ENCODE results near the gene DENR. TPM values are rescaled to one million over a fixed set of nuclear protein-coding genes. Genes with fewer than 3 reads are reported as not detected.

Gene DENR
- total and polyA plus RNA-seq, 2 of the 8 experiments (the other 6 are each of a cell fraction or from before 2014, with no cell fraction given), result 26.9 to 84.0 TPM

GRCh38 chr12:122789637-122790036, 37.0 kb downstream of the DENR start:
- no peak overlapping the region for H4K5ac ChIP-seq (ENCODE audit: insufficient read length, low read depth, low read length)
- no peak overlapping the region for H2BK12ac ChIP-seq (ENCODE audit: low read depth, low read length)
- TF ChIP-seq POLR2A (IDR thresholded peaks at IDR 0.05; ENCODE audit: control extremely low read depth in 1 of 2, low read depth in 2 of 2, low read length in 2 of 2) (no peak), SP4 (IDR thresholded peaks at IDR 0.05; ENCODE audit: low read length) (no peak), POLR2AphosphoS5 (IDR thresholded peaks at IDR 0.05; ENCODE audit: low read depth, low read length) (no peak), RFX5 (IDR thresholded peaks at IDR 0.05; ENCODE audit: borderline replicate concordance, low read depth, low read length) (no peak), HDAC6 (IDR thresholded peaks at IDR 0.05; ENCODE audit: low read depth, low read length) (no peak), ASH2L (IDR thresholded peaks at IDR 0.05; ENCODE audit: low read length) (no peak)
- H3K14ac ChIP-seq (ENCODE audit: insufficient read length), result no peak overlapping the region
- no peak overlapping the region for H3K4me2 ChIP-seq (ENCODE audit: insufficient read depth in 1 of 2, low read depth in 2 of 2, low read length in 2 of 2)
- no peak overlapping the region for H4K8ac ChIP-seq (ENCODE audit: extremely low read depth, insufficient read depth, low read length)
- no peak overlapping the region for H3K4me3 ChIP-seq (ENCODE audit: extremely low read depth in 1 of 4, insufficient read depth in 2 of 4, low read depth in 3 of 4, low read length in 4 of 4)
- H3K23ac ChIP-seq (ENCODE audit: insufficient read length), result no peak overlapping the region
- no peak overlapping the region for H3K18ac ChIP-seq (ENCODE audit: extremely low read depth, low read length)
- H3K4ac ChIP-seq (replicated peaks; ENCODE audit: insufficient read length, low read depth, low read length), result no peak overlapping the region
- no peak overlapping the region for H4K91ac ChIP-seq (replicated peaks; ENCODE audit: insufficient read length, low read length)
- H2BK5ac ChIP-seq (ENCODE audit: low read depth, low read length), result no peak overlapping the region
- no peak overlapping the region for H2BK20ac ChIP-seq (ENCODE audit: low read length)
- no peaks in the 10 kb centered on the region for H3K23me2 ChIP-seq (ENCODE audit: low read depth, low read length)
- DNase-seq (ENCODE audit: low read depth in 1 of 2, low spot score in 2 of 2) (no peak), FAIRE-seq (no peak)
- H2BK120ac ChIP-seq (replicated peaks; ENCODE audit: low read depth, low read length), result no peak overlapping the region
- H4K20me1 ChIP-seq (replicated peaks in 1 of 2; ENCODE audit: control insufficient read depth in 1 of 2, insufficient read depth in 2 of 2, low read length in 2 of 2), result no peaks in the 10 kb centered on the region
- no peaks in the 10 kb centered on the region for H3K36me3 ChIP-seq (ENCODE audit: control insufficient read depth in 2 of 4, insufficient read depth in 4 of 4, low read length in 3 of 4)
- H3K9ac ChIP-seq (replicated peaks in 1 of 4; ENCODE audit: extremely low read depth in 1 of 4, low read depth in 3 of 4, low read length in 3 of 4), result no peak overlapping the region
- H3K4me1 ChIP-seq (replicated peaks in 1 of 4; ENCODE audit: control insufficient read depth in 3 of 4, insufficient read depth in 4 of 4, low read length in 3 of 4), result peaks cover 0 to 3% (median 0%) of the 10 kb centered on the region in 4 experiments; a peak in 2 of 7 replicates
- POLR2A ChIA-PET (ENCODE audit: partially characterized antibody), result interaction anchor here (0.7 to 1.7 kb wide), 4 partner anchors 16 to 99 kb away, joined by 3 to 6 read pairs (median 4); partner anchors contain the start of gene CCDC62
- no peaks in the 10 kb centered on the region for H3K27me3 ChIP-seq (replicated peaks in 1 of 4; ENCODE audit: control insufficient read depth in 3 of 4, extremely low read depth in 1 of 4, insufficient read depth in 3 of 4, low read length in 3 of 4)
- H3K56ac ChIP-seq (replicated peaks; ENCODE audit: insufficient read length, low read depth, low read length), result no peak overlapping the region
- no peaks in the 10 kb centered on the region for H3K9me3 ChIP-seq (ENCODE audit: insufficient read depth in 2 of 2, low read depth in 1 of 2, low read length in 1 of 2)
- H2BK15ac ChIP-seq (ENCODE audit: low read length), result no peak overlapping the region
- no peak overlapping the region for H3K27ac ChIP-seq (ENCODE audit: low read depth, low read length)
- H2AFZ ChIP-seq (ENCODE audit: low read length), result no peak overlapping the region
- CTCF ChIA-PET (ENCODE audit: partially characterized antibody), result interaction anchor here (0.7 to 2.4 kb wide), 5 partner anchors 10 to 491 kb away, joined by 3 to 11 read pairs (median 4); no protein-coding TSS in a partner anchor
- H2AK5ac ChIP-seq (ENCODE audit: low read depth, low read length), result no peak overlapping the region
- no peaks in the 10 kb centered on the region for H3K79me2 ChIP-seq (ENCODE audit: control insufficient read depth in 1 of 2, insufficient read depth in 2 of 2, low read length in 2 of 2)
- 87% methylated on average over 5 of the region's 5 CpGs; no CpG with 5 or more reads in 1 of the 2 experiments for WGBS, 2 experiments (ENCODE audit: extremely low coverage in 1 of 2, insufficient coverage in 1 of 2, insufficient read length in 1 of 2, insufficient replicate concordance in 2 of 2, low coverage in 1 of 2, low lambda C conversion rate in 2 of 2, missing lambda C conversion rate in 1 of 2)
- no peaks in the 10 kb centered on the region for H3K79me1 ChIP-seq (ENCODE audit: low read depth, low read length)

Data from H1 (cell line).